ENCODE data around the gene TSHZ2. TPM values are rescaled to one million over a fixed set of nuclear protein-coding genes. Genes with fewer than 3 reads are reported as not detected.

Gene TSHZ2
- total and polyA plus RNA-seq, 9 of the 15 experiments (the other 6 are each of a cell fraction or from before 2014, with no cell fraction given), result 0.03 to 0.20 (median 0.05) TPM; not detected in 4

- CTCF ChIA-PET (ENCODE audit: low intra/inter-chr PET ratio), result no interaction called here
Measured at GRCh38 chr20:53498341-53498740, 526.2 kb downstream of the TSHZ2 start.

More at GRCh38 chr20:53498341-53498740, 526.2 kb downstream of the TSHZ2 start:
- Histone ChIP-seq H3K36me3 (ENCODE audit: control insufficient read depth, insufficient read depth, low read length) (no peaks in the 10 kb centered on the region), H3K4me2 (ENCODE audit: insufficient read depth, low read length) (no peak overlapping the region), H3K27ac (ENCODE audit: extremely low read depth, low read depth, low read length) (no peak overlapping the region), H3K79me2 (ENCODE audit: control insufficient read depth, insufficient read depth, low read length) (no peaks in the 10 kb centered on the region), H3K9me3 (replicated peaks; ENCODE audit: control insufficient read depth, insufficient read depth, low read depth, low read length) (no peaks in the 10 kb centered on the region; the same call in 1 of the 2 replicates), H2AFZ (ENCODE audit: low read depth, low read length) (no peak overlapping the region), H4K20me1 (replicated peaks; ENCODE audit: control insufficient read depth, insufficient read depth, low read length) (no peaks in the 10 kb centered on the region), H3K9me1 (ENCODE audit: control insufficient read depth, insufficient read depth, low read length) (no peaks in the 10 kb centered on the region), H3K4me3 (no peak overlapping the region), H3K9ac (ENCODE audit: insufficient read depth in 1 of 2, low read depth in 2 of 2, low read length in 2 of 2) (no peak overlapping the region), H3K4me1 (replicated peaks in 1 of 2; ENCODE audit: control insufficient read depth in 2 of 2, insufficient read depth in 2 of 2, low read length in 2 of 2) (no peaks in the 10 kb centered on the region), H3K27me3 (ENCODE audit: control insufficient read depth in 2 of 2, insufficient read depth in 2 of 2, low read length in 2 of 2) (peaks cover 7 to 17% of the 10 kb centered on the region in 2 experiments; a peak in 3 of 5 replicates)
- ATAC-seq (no peak), DNase-seq (ENCODE audit: extremely low read depth in 1 of 4, low spot score in 3 of 4) (no peak), FAIRE-seq (no peak)
- POLR2A ChIA-PET, result no interaction called here
- intact Hi-C loops (cut with micrococcal nuclease) (no loop called here), in situ Hi-C loops (cut with MboI) (no loop called here)
- WGBS (ENCODE audit: insufficient coverage, low coverage, missing lambda C conversion rate), result 9% methylated on average over 5 of the region's 5 CpGs
- no TSS peak for BruUV-seq (replicated peaks)
- TF ChIP-seq SLC30A9 (CRISPR knock-in tag; IDR thresholded peaks at IDR 0.05) (no peak), ZNF282 (CRISPR knock-in tag; IDR thresholded peaks at IDR 0.05) (no peak), ZNF717 (CRISPR knock-in tag; IDR thresholded peaks at IDR 0.05) (no peak), TFE3 (CRISPR knock-in tag; IDR thresholded peaks at IDR 0.05) (no peak), CBFA2T3 (IDR thresholded peaks at IDR 0.05) (no peak), NR2C1 (IDR thresholded peaks at IDR 0.05) (no peak), NR2C1 (tag; IDR thresholded peaks at IDR 0.05) (no peak), GABPA (tag; conservative IDR thresholded peaks at IDR 0.05; ENCODE audit: low read depth) (no peak), TRIM25 (IDR thresholded peaks at IDR 0.05; ENCODE audit: borderline replicate concordance) (no peak)
